ENCODE results near the gene ARID1B. TPM values are rescaled to one million over a fixed set of nuclear protein-coding genes. Genes with fewer than 3 reads are reported as not detected.
A peak's percentile ranks its signal among the peaks of the same experiment; 100 is the strongest.

Gene ARID1B
- total RNA-seq, 1 donor from 2014 or later: 66.3 TPM

GRCh38 chr6:157184202-157185015 lies 407.2 kb downstream of the ARID1B start:
- intact Hi-C loops (cut with micrococcal nuclease): loop anchor here (1.0 kb wide), 2 partner anchors 150 to 620 kb away; no protein-coding TSS in a partner anchor
- H3K4me3 Mint-ChIP-seq (ENCODE audit: low read depth): no peak overlapping the region
- peak overlapping the region; percentile 21 for H3K27ac Mint-ChIP-seq

GRCh38 chr6:157185171-157185570 lies 408.0 kb downstream of the ARID1B start:
- peaks cover 6% of the 10 kb centered on the region for H3K4me1 Mint-ChIP-seq (ENCODE audit: low read depth)
- intact Hi-C loops (cut with micrococcal nuclease): no loop called here
- no peaks in the 10 kb centered on the region for H3K9me3 Mint-ChIP-seq
- H3K27me3 Mint-ChIP-seq (ENCODE audit: low read depth): no peaks in the 10 kb centered on the region
- H3K4me3 Mint-ChIP-seq (ENCODE audit: low read depth): no peak overlapping the region
- H3K27ac Mint-ChIP-seq: no peak overlapping the region
- DNase-seq (ENCODE audit: low spot score): no peak
- peaks cover 37% of the 10 kb centered on the region for H3K36me3 Mint-ChIP-seq (ENCODE audit: low read depth)

More at GRCh38 chr6:157184202-157185015, 407.2 kb downstream of the ARID1B start:
- no peaks in the 10 kb centered on the region for H3K9me3 Mint-ChIP-seq
- peaks cover 6% of the 10 kb centered on the region for H3K4me1 Mint-ChIP-seq (ENCODE audit: low read depth)
- DNase-seq (ENCODE audit: low spot score): peak; percentile 46
- no peaks in the 10 kb centered on the region for H3K27me3 Mint-ChIP-seq (ENCODE audit: low read depth)
- H3K36me3 Mint-ChIP-seq (ENCODE audit: low read depth): peaks cover 31% of the 10 kb centered on the region

GRCh38 chr6:157185986-157186385 lies 408.8 kb downstream of the ARID1B start:
- H3K4me3 Mint-ChIP-seq (ENCODE audit: low read depth): no peak overlapping the region
- H3K36me3 Mint-ChIP-seq (ENCODE audit: low read depth): peaks cover 45% of the 10 kb centered on the region
- H3K27ac Mint-ChIP-seq: no peak overlapping the region
- no peaks in the 10 kb centered on the region for H3K9me3 Mint-ChIP-seq
- H3K4me1 Mint-ChIP-seq (ENCODE audit: low read depth): peaks cover 6% of the 10 kb centered on the region
- intact Hi-C loops (cut with micrococcal nuclease): no loop called here
- DNase-seq (ENCODE audit: low spot score): no peak
- no peaks in the 10 kb centered on the region for H3K27me3 Mint-ChIP-seq (ENCODE audit: low read depth)

- Mint-ChIP-seq H3K9me3 (no peaks in the 10 kb centered on the region), H3K36me3 (ENCODE audit: low read depth) (peaks cover 49% of the 10 kb centered on the region), H3K4me3 (ENCODE audit: low read depth) (no peak overlapping the region), H3K4me1 (ENCODE audit: low read depth) (peaks cover 6% of the 10 kb centered on the region), H3K27me3 (ENCODE audit: low read depth) (no peaks in the 10 kb centered on the region), H3K27ac (no peak overlapping the region)
- no peak for DNase-seq (ENCODE audit: low spot score)
- intact Hi-C loops (cut with micrococcal nuclease): no loop called here
Measured at GRCh38 chr6:157186785-157187181, 409.6 kb downstream of the ARID1B start.

GRCh38 chr6:157187182-157188083 lies 410.3 kb downstream of the ARID1B start:
- Mint-ChIP-seq H3K4me1 (ENCODE audit: low read depth) (peaks cover 6% of the 10 kb centered on the region), H3K4me3 (ENCODE audit: low read depth) (no peak overlapping the region), H3K36me3 (ENCODE audit: low read depth) (peaks cover 51% of the 10 kb centered on the region), H3K27ac (no peak overlapping the region), H3K27me3 (ENCODE audit: low read depth) (no peaks in the 10 kb centered on the region), H3K9me3 (no peaks in the 10 kb centered on the region)
- DNase-seq (ENCODE audit: low spot score): no peak
- intact Hi-C loops (cut with micrococcal nuclease): no loop called here

GRCh38 chr6:157188213-157188612 lies 411.0 kb downstream of the ARID1B start:
- Mint-ChIP-seq H3K27ac (no peak overlapping the region), H3K9me3 (no peaks in the 10 kb centered on the region), H3K4me1 (ENCODE audit: low read depth) (peaks cover 5% of the 10 kb centered on the region), H3K4me3 (ENCODE audit: low read depth) (no peak overlapping the region), H3K27me3 (ENCODE audit: low read depth) (no peaks in the 10 kb centered on the region), H3K36me3 (ENCODE audit: low read depth) (peaks cover 49% of the 10 kb centered on the region)
- DNase-seq (ENCODE audit: low spot score): no peak
- intact Hi-C loops (cut with micrococcal nuclease): no loop called here

GRCh38 chr6:157193443-157193996 lies 416.3 kb downstream of the ARID1B start:
- H3K27ac Mint-ChIP-seq: no peak overlapping the region

GRCh38 chr6:157194110-157194509 lies 416.9 kb downstream of the ARID1B start:
- H3K9me3 Mint-ChIP-seq: no peaks in the 10 kb centered on the region
- peaks cover 10% of the 10 kb centered on the region for H3K4me1 Mint-ChIP-seq (ENCODE audit: low read depth)
- intact Hi-C loops (cut with micrococcal nuclease): no loop called here
- H3K27me3 Mint-ChIP-seq (ENCODE audit: low read depth): no peaks in the 10 kb centered on the region
- peaks cover 44% of the 10 kb centered on the region for H3K36me3 Mint-ChIP-seq (ENCODE audit: low read depth)
- no peak overlapping the region for H3K27ac Mint-ChIP-seq
- no peak overlapping the region for H3K4me3 Mint-ChIP-seq (ENCODE audit: low read depth)
- DNase-seq (ENCODE audit: low spot score): no peak

More at GRCh38 chr6:157193443-157193996, 416.3 kb downstream of the ARID1B start:
- Mint-ChIP-seq H3K27me3 (ENCODE audit: low read depth) (no peaks in the 10 kb centered on the region), H3K4me1 (ENCODE audit: low read depth) (peaks cover 10% of the 10 kb centered on the region), H3K9me3 (no peaks in the 10 kb centered on the region), H3K4me3 (ENCODE audit: low read depth) (no peak overlapping the region), H3K36me3 (ENCODE audit: low read depth) (peaks cover 44% of the 10 kb centered on the region)
- intact Hi-C loops (cut with micrococcal nuclease): no loop called here
- DNase-seq (ENCODE audit: low spot score): no peak

- Mint-ChIP-seq H3K9me3 (no peaks in the 10 kb centered on the region), H3K4me1 (ENCODE audit: low read depth) (peaks cover 10% of the 10 kb centered on the region), H3K4me3 (ENCODE audit: low read depth) (no peak overlapping the region), H3K36me3 (ENCODE audit: low read depth) (peaks cover 41% of the 10 kb centered on the region), H3K27me3 (ENCODE audit: low read depth) (no peaks in the 10 kb centered on the region), H3K27ac (no peak overlapping the region)
- intact Hi-C loops (cut with micrococcal nuclease): no loop called here
- DNase-seq (ENCODE audit: low spot score): no peak
Measured at GRCh38 chr6:157194643-157195042, 417.5 kb downstream of the ARID1B start.

- Mint-ChIP-seq H3K4me1 (ENCODE audit: low read depth) (peaks cover 10% of the 10 kb centered on the region), H3K4me3 (ENCODE audit: low read depth) (no peak overlapping the region), H3K27ac (no peak overlapping the region), H3K9me3 (no peaks in the 10 kb centered on the region), H3K27me3 (ENCODE audit: low read depth) (no peaks in the 10 kb centered on the region), H3K36me3 (ENCODE audit: low read depth) (peaks cover 34% of the 10 kb centered on the region)
- intact Hi-C loops (cut with micrococcal nuclease): no loop called here
- DNase-seq (ENCODE audit: low spot score): no peak
Measured at GRCh38 chr6:157196391-157196790, 419.2 kb downstream of the ARID1B start.

- peaks cover 38% of the 10 kb centered on the region for H3K36me3 Mint-ChIP-seq (ENCODE audit: low read depth)
- intact Hi-C loops (cut with micrococcal nuclease): no loop called here
- no peaks in the 10 kb centered on the region for H3K27me3 Mint-ChIP-seq (ENCODE audit: low read depth)
- no peaks in the 10 kb centered on the region for H3K9me3 Mint-ChIP-seq
- no peak overlapping the region for H3K27ac Mint-ChIP-seq
- H3K4me3 Mint-ChIP-seq (ENCODE audit: low read depth): no peak overlapping the region
- peaks cover 10% of the 10 kb centered on the region for H3K4me1 Mint-ChIP-seq (ENCODE audit: low read depth)
- DNase-seq (ENCODE audit: low spot score): no peak
Measured at GRCh38 chr6:157198425-157199279, 421.5 kb downstream of the ARID1B start.

- Mint-ChIP-seq H3K9me3 (no peaks in the 10 kb centered on the region), H3K4me1 (ENCODE audit: low read depth) (peaks cover 5% of the 10 kb centered on the region), H3K36me3 (ENCODE audit: low read depth) (peaks cover 47% of the 10 kb centered on the region), H3K4me3 (ENCODE audit: low read depth) (no peak overlapping the region), H3K27ac (no peak overlapping the region), H3K27me3 (ENCODE audit: low read depth) (no peaks in the 10 kb centered on the region)
- intact Hi-C loops (cut with micrococcal nuclease): no loop called here
- no peak for DNase-seq (ENCODE audit: low spot score)
Measured at GRCh38 chr6:157200117-157200516, 422.9 kb downstream of the ARID1B start.

Data from activated T-helper 2 cell treated with anti-CD3 and anti-CD28 coated beads, Interferon-gamma antibody, Interleukin-2, Interleukin-4, amounts not matched to agents 10 μg/mL and 5 μg/mL and 100 μg/mL, durations not matched to agents 14 hours and 24 hours and 36 hours (primary cell).